HG02588 (cell line): ENCODE data around the gene L2HGDH.

ENCODE experiments used
- ATAC-seq: cut with Tn5 transposase; IDR thresholded peaks from one replicate; pipeline ENCODE4 v1.9.1; 2021; ENCODE audit warnings: mild to moderate bottlenecking, moderate library complexity; ENCODE audit not compliant: unreplicated experiment

L2HGDH gene

GRCh38 chr14:50299585-50299984 is 12.4 kb downstream of the L2HGDH start:
- ATAC-seq, result no peak

GRCh38 chr14:50290306-50290705 is 21.7 kb downstream of the L2HGDH start:
- ATAC-seq, result no peak

GRCh38 chr14:50288146-50288545 is 23.9 kb downstream of the L2HGDH start:
- ATAC-seq, result no peak

GRCh38 chr14:50285861-50286260 is 26.2 kb downstream of the L2HGDH start:
- ATAC-seq, result no peak

- no peak for ATAC-seq
Observed at GRCh38 chr14:50272498-50272897, 39.5 kb downstream of the L2HGDH start.

- ATAC-seq, result no peak
Observed at GRCh38 chr14:50270932-50271331, 41.1 kb downstream of the L2HGDH start.

GRCh38 chr14:50265029-50265428 is 47.0 kb downstream of the L2HGDH start:
- no peak for ATAC-seq

GRCh38 chr14:50263321-50263720 is 48.7 kb downstream of the L2HGDH start:
- ATAC-seq, result no peak

GRCh38 chr14:50262865-50263264 is 49.2 kb downstream of the L2HGDH start:
- ATAC-seq, result no peak

GRCh38 chr14:50260511-50260910 is 51.5 kb downstream of the L2HGDH start:
- no peak for ATAC-seq

GRCh38 chr14:50260072-50260471 is 52.0 kb downstream of the L2HGDH start:
- no peak for ATAC-seq

- ATAC-seq, result no peak
Observed at GRCh38 chr14:50257732-50258131, 54.3 kb downstream of the L2HGDH start.

- ATAC-seq, result no peak
Observed at GRCh38 chr14:50254248-50254647, 57.8 kb downstream of the L2HGDH start.

GRCh38 chr14:50249136-50249775 is 62.8 kb downstream of the L2HGDH start:
- no peak for ATAC-seq

- ATAC-seq, result no peak
Observed at GRCh38 chr14:50247245-50247644, 64.8 kb downstream of the L2HGDH start.

- ATAC-seq, result no peak
Observed at GRCh38 chr14:50242566-50243310, 69.3 kb downstream of the L2HGDH start.

- ATAC-seq, result no peak
Observed at GRCh38 chr14:50242096-50242495, 69.9 kb downstream of the L2HGDH start.

GRCh38 chr14:50237427-50237826 is 74.6 kb downstream of the L2HGDH start:
- no peak for ATAC-seq

- ATAC-seq, result no peak
Observed at GRCh38 chr14:50233951-50234250, 78.1 kb downstream of the L2HGDH start.

- ATAC-seq, result no peak
Observed at GRCh38 chr14:50233166-50233950, 78.7 kb downstream of the L2HGDH start.

GRCh38 chr14:50232276-50232642 is 79.8 kb downstream of the L2HGDH start:
- no peak for ATAC-seq
